ENCODE data around the gene FOXD4L6.
"Not testable (repeated sequence)": the region's sequence is repeated elsewhere in the genome, so short reads cannot be mapped to it uniquely, and the experiment has no call there.

The FOXD4L6 gene

DNA sequence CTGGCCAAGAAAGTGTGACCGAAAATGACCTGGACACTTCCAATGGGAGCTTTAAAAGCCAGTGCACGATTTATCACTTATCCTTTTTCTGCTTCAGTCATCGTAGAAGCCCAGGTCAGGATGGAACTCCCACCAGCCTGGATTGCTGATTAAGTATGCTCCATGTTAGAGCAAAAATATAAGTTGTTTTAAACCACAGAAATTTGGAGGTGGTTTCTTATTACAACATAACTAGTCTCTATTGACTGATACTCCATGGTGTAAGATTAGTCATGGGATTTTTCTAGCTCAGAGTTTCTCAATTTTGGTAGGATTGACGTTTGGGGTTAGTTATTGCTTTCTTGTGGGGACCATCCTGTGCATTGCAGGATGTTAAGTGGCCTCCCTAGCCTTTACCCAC is 29.7 kb downstream of the FOXD4L6 start:
- DNase-seq, result not testable (repeated sequence)

DNA sequence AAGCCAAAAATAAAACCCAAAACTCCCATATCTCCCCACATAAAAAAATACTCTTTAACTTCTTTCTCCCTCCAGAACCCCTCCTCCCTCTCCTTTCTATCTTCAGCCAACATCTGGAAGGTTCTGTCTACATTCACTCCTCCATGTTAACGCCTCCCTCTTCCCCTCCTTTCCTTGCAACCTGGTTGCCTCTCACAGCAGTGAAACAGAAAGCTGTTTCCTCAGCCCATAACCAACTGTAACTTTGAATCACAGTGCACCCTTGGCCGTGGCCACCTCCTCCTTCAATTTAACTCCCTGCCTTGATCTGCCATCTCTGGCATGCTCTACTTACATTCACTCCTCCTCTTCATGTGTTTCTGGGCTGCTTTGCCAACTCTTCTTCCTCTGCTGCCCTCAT is 33.4 kb downstream of the FOXD4L6 start:
- DNase-seq, result not testable (repeated sequence)

DNA sequence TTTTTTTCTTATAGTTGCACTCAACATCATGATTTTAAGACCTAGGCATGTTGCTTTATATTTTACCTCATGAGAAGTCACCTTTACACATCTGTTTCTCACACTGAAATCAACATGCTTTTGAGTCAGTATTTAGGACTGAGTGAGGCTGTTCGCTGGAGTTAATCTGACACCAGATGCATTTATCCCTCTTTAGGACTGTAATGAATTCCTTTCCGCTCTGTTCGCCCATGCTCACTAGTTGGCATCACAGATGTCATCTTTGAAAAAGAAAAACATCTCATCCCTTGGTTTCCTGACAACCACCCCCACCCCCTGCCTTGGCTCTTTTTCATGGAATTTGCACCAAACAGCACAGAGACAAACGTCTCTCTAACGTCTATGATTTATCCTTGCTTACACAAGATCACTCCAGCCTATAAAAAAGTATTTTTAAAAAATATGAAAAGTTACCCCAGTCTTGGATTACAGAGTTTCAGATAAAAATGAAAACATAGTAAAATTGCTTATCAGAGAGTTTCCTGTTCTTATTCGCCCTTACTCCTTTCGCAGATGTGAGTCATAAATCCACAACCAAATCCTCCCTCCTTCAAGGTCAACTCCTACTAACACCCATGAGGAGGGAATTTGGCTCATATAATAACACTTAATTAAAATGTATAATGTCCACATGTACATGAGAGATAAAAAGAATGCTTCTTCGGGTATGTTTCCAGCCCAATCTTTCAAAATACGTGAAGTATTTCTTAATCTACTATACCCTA is 34.3 kb downstream of the FOXD4L6 start:
- DNase-seq, result not testable (repeated sequence)

DNA sequence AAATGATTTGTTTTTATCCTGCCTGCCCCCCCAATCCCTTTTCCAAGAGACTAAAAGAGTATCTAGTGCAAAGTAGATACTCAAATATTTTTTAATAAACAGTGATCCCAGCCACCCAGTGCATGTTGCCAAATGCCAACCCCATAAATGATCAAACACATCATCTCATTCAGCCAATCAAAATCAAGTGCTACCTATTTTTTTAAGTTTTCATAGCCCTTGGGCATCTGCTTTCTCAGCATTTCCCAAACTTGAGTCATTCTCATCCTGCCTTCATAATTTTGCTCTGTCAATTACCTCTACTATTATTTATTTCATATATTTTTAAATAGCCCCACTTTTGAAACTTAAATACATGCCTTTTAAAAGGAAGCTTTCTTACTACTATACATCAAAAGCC is 37.6 kb downstream of the FOXD4L6 start:
- DNase-seq, result not testable (repeated sequence)

DNA sequence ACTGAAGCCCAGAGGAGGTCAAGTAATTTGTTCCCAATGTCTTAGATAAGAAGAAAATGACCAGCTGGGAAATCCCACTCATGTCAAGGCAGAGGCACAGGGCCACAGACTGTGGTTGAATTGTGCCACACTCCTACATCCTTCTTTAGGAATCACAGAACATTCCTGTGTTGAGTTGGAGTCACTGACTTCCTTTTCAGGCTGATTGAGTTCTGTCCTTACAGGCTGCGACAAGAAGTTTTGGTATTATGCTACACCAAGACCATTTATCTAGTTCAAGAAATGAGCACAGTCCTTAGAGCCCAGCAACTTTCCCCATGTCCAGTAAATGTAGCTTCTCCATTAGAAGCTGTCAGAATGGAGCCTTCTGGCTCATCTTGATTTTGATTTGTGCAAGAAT is 38.1 kb downstream of the FOXD4L6 start:
- DNase-seq, result not testable (repeated sequence)

DNA sequence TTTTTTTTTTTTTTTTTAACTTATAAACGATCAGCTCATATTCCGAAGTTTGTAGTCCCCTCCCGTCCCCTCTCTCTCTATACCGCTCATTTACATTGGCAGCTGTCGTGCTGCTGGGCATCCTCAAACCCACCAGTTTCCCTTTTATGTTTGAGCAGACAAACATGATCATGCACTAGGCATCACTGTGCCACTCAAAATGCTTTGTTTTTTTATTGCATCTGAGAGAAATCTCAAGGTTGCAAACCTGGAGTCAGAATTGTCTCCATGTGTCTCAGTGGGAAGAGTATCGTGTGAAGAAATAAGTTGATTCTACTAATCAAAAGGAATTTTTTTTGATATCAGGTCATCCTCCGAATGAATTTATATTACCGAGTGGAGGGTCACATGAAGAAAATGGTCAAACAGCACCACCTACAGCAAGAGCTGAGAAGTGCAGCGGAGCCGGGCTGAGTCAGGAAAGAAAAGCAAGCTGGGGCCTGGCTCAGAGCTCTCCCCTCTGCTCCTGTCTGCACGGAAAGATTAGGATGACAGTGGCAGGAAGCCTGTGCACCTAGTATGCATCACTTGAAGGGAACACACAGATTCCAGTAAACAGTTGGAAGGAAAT is 39.9 kb downstream of the FOXD4L6 start:
- DNase-seq, result not testable (repeated sequence)

DNA sequence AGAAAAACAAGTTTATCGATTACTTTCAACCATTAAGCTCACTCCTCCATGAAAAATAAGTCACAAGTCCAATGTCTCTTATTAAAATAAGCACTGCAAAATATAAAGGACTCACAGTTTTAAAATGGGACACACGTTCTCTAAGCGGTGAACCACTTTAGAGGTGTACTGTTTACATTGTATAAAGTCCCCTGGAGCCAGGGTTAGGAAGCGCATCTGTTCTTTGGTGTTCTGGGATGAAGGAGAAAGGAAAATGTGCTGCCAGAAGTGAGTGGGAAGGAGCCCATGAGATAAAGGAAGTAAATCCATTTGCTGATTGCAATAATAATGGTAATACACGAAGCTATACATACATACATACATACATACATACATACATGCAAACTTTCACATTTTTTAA is 40.6 kb downstream of the FOXD4L6 start:
- not testable (repeated sequence) for DNase-seq

DNA sequence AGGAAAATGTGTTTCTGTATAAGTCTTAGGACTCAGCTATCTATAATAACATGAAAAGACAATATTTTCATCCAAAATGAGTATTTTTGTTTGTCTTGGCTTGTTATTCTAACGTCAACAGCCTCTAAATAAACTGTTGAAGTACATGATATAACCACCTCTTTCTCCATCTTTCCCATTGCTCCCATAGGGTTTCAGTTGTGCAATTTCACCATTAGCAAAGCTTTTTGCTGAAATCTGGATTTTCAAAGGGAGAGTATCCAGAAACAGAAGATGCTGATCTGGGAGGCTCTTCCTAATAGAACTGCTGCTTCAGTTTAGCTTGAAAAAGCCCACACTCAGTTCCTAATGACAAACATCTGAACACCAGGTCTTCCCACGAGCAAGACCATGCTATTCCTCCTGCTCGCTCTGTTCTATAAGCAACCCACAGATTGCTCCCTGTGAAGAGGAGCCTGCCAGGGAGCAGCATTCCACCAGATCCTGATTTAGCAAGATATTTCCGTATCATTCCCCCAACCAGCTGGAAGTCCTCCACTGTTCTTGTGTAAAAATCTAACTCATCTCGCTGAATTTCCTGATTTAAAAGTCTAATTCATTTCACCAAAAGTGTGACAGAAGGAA is 41.2 kb downstream of the FOXD4L6 start:
- DNase-seq, result not testable (repeated sequence)

DNA sequence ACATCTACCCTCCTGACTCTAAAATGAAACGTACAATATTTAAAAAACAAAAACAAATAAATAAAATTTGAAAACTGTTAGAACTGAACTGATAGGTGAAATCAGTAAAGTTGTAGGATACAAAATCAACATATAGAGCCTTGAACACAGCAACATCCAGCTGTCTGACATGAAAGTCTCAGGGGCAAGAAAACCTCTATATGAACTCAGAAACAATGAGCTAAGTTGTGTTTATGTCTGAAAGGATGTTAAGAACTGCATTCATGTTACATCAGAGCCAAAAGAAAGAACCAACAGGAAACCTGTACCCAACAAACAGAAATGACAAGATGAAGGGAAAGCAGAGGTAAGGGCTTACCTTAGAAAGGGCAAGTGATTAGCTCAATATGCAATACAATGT is 41.8 kb downstream of the FOXD4L6 start:
- DNase-seq, result not testable (repeated sequence)

DNA sequence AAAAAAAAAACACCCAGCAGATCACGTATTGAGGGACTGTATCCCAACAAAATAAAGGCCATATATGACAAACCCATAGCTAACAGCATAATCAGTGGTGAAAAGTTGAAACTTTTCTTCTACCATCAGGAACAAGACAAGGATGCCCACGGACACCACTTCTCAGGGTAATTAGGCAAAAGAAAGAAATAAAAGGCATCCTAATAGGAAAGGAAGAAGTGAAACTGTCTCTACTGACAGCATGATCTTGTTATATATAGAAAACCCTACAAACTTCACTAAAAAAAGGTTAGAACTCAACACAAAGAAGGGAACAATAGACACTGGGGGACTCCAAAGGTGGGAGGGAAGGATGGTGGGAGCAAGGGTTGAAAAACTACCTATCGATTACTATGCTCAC is 42.3 kb downstream of the FOXD4L6 start:
- not testable (repeated sequence) for DNase-seq

DNA sequence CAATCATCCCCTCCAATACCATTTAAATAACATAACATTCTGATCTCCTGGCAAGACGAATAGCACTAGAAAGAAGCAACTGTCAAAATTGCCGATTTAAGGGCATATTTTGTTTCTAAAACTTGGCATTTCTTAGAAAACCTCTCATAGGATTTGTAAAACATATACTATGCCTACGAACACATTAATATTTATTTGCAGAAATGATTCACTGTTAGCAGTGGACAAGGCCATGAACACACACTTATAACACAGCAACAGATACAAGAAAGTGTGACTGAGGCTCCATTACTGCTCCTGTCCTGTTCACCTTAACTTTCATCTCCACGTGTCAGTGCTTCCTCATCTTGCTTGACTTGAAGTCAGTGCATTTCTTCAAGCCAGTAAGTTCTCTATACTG is 46.1 kb downstream of the FOXD4L6 start:
- DNase-seq, result not testable (repeated sequence)

DNA sequence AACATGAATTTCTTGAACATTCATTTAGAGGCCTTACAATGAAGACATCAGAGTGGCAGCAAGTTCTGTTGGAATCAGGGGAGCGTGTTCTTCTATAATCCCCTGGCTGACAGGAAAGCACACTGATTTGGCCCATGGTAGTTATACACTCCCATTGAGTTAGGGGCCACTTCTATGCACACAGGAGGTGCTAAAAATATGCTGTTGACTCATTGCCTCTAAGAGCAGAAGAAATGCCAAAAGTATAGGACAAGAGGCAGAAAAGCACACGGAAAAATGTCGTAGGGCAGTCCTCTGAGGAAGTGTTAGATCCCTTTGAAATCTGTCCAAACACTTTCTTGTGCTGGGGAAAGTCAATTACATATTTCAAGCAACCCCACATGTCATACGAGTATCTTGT is 49.0 kb downstream of the FOXD4L6 start:
- not testable (repeated sequence) for DNase-seq

DNA sequence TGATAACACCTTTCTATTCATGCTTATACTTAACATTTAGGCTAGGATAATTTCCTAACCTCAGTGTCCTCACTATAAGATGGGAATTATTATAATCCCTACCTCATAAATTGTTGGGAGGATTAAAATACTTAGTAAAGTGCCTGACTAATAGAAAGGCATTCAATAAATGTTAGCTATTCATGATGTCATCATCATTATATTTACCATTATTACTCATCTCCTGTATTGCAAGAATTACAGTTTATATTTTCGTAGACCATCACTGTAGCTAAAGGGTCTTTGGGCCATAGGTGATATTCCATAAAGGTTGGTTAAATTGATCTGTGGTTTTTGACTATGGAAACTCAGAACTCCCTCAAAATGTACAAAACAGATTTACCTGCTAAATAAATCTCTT is 50.9 kb downstream of the FOXD4L6 start:
- DNase-seq, result not testable (repeated sequence)

Data from DMS53 (cell line).